Activated CD4-positive, alpha-beta memory T cell treated with anti-CD3 and anti-CD28 coated beads for 36 hours (primary cell): ENCODE measurements around the gene INHBB. TPM values are rescaled to one million over a fixed set of nuclear protein-coding genes. Genes with fewer than 3 reads are reported as not detected.

Experiments
- CTCF ChIA-PET: fragments of 350-600 bp; sonication (Branson Sonifier 250); formaldehyde crosslinking; loops from one replicate; lab custom pipeline; 2021; ENCODE audit warnings: antibody characterized with exemption, inconsistent platforms; lab: Charles Lee
- POLR2A ChIA-PET: fragments of 350-600 bp; sonication (Branson Sonifier 250); formaldehyde crosslinking; loops from one replicate; lab custom pipeline; 2021; ENCODE audit warnings: antibody characterized with exemption; lab: Charles Lee
- DNase-seq: peaks from one replicate; pipeline ENCODE4 v3.0.0-alpha.2; 2020
- H3K27ac Mint-ChIP-seq: one replicate; pipeline ENCODE4 v1.8.0; 2021; ENCODE audit warnings: mixed read lengths
- H3K27me3 Mint-ChIP-seq: one replicate; pipeline ENCODE4 v1.8.0; 2021; ENCODE audit warnings: mixed read lengths
- H3K36me3 Mint-ChIP-seq: one replicate; pipeline ENCODE4 v1.8.0; 2021; ENCODE audit warnings: mixed read lengths
- H3K4me1 Mint-ChIP-seq: one replicate; pipeline ENCODE4 v1.8.0; 2021; ENCODE audit warnings: low read depth, mixed read lengths
- H3K4me3 Mint-ChIP-seq: one replicate; pipeline ENCODE4 v1.8.0; 2021; ENCODE audit warnings: mild to moderate bottlenecking, mixed read lengths
- H3K9me3 Mint-ChIP-seq: one replicate; pipeline ENCODE4 v1.8.0; 2021; ENCODE audit warnings: mixed read lengths
- intact Hi-C: fragments of 100-400 bp; cut with micrococcal nuclease; formaldehyde crosslinking; loops from one replicate; pipeline ENCODE4 v1.15.1; 2023
- total RNA-seq, 2 experiments: library from RNA; stranded (reverse); gene quantifications; one replicate each; pipeline ENCODE4 v1.2.3, GENCODE V29; 2021

Gene INHBB
- total RNA-seq, 2 experiments from 2014 or later: not detected

DNA sequence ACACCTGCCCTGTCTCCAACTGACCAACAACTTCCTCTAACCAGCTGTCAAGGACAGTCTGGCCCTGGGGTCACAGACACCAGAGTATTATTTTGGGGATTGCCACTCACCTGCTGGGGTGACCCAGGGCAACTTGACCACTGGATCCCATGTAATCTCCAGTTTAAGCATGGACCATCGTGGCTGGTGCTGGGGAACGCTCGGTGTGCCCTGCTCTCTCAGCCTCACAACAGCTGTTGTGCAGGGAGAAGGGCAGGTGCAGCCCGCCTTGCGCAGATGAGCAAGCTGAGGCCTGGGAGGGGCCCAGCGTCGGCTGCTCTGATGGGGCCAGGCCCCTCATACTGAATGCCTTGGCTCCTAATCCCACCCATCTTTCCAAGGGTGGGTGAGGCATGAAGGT lies 21.0 kb upstream of the INHBB start:
- CTCF ChIA-PET: interaction anchor here (1.6 to 1.8 kb wide), 2 partner anchors 12 to 19 kb away, joined by 4 to 5 read pairs; no protein-coding TSS in a partner anchor
- POLR2A ChIA-PET: no interaction called here
- Mint-ChIP-seq H3K27ac (no peak overlapping the region), H3K36me3 (no peaks in the 10 kb centered on the region), H3K4me3 (no peak overlapping the region), H3K4me1 (no peaks in the 10 kb centered on the region), H3K9me3 (no peaks in the 10 kb centered on the region), H3K27me3 (peaks cover 2% of the 10 kb centered on the region)
- no peak for DNase-seq
- intact Hi-C loops: no loop called here

DNA sequence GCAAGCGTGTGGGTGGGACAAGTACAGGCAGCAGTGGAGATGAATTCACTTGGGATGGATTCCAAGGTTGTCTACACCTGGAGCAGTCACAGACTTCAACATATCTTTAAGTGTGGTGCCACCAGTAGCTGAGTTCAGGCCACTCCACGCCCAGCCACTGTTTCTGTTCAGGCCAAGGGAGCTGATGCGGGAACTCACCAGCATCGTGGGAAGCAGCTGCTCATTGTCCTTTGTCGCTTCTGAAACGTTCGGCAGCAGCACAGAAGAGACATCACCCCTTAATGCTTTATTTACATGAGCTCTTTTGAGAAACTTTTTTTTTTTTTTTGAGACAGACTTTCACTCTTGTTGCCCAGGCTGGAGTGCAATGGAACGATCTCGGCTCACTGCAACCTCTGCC lies 19.9 kb upstream of the INHBB start:
- Mint-ChIP-seq H3K4me1 (no peaks in the 10 kb centered on the region), H3K9me3 (no peaks in the 10 kb centered on the region), H3K4me3 (no peak overlapping the region), H3K36me3 (no peaks in the 10 kb centered on the region), H3K27me3 (peaks cover 2% of the 10 kb centered on the region), H3K27ac (no peak overlapping the region)
- no peak for DNase-seq
- CTCF ChIA-PET: interaction anchor here (1.6 kb wide), 1 partner anchor 17 kb away, joined by 4 read pairs; no protein-coding TSS in a partner anchor
- intact Hi-C loops: no loop called here
- POLR2A ChIA-PET: no interaction called here

DNA sequence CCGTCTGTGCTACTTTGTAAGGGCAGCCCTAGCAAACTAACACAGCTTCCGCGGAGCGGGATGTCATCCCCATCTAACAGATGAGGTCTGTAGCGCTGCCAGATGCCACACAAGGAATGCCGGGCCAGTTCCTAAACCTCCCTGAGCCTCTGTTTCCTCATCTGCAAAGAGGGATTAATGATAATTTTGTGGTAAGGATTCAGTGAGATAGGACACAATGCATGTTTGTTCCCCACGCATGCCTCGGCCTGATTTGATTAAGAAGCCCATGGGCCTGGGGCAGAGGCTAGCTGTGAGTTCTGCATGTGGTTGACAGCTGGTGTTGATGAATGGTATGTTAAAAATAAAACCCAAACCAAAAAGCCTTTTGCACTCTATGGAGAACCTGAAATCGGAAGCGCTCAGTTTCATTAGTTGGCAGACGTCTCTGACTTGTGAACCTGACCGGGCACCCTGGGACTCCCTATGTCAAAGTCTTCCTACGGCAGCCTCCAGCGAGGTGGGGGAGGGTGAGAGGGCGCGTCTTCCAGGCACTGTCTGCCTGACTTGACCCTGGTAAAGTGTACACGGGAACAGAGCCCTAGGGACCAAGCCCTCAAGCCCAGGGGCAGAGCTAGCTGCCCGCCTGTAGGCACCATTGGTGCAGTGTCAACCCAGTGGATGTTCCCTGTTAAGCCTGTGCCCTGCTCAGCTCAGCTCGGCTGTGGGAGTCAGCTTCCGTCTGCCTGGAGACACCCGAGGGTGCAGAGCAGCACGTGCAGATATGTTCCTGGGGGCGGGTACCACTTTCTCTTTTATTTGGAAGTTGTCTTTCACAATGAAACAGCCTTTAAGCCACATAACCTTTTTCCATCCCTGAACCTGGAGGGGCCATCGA lies 14.8 kb upstream of the INHBB start:
- no peak overlapping the region for H3K4me3 Mint-ChIP-seq
- no peaks in the 10 kb centered on the region for H3K36me3 Mint-ChIP-seq
- DNase-seq: no peak
- POLR2A ChIA-PET: no interaction called here
- H3K27me3 Mint-ChIP-seq: peaks cover 17% of the 10 kb centered on the region
- intact Hi-C loops: no loop called here
- no peaks in the 10 kb centered on the region for H3K4me1 Mint-ChIP-seq
- CTCF ChIA-PET: interaction anchor here (1.4 kb wide), 1 partner anchor 18 kb away, joined by 6 read pairs; no protein-coding TSS in a partner anchor
- peaks cover 3% of the 10 kb centered on the region for H3K9me3 Mint-ChIP-seq
- H3K27ac Mint-ChIP-seq: no peak overlapping the region

DNA sequence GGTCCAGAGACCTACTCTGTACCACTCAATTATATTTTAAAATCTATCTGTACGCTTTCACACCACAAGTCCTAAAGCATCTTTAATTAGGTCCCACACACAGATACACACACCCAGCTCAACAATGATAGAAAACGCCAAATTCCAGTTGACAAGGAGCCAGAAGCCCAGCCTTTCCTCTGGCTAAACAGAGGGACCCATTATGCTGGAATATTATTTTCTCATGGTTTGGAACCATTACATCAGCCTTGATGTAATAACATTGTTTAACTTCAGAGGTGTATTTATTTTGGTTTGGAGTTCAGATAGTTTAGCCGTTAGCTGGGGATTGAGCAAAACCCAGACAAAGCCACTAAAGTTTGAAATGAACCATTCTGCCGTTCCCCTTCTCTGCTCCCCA lies 14.0 kb upstream of the INHBB start:
- CTCF ChIA-PET: interaction anchor here (1.4 kb wide), 1 partner anchor 19 kb away, joined by 6 read pairs; no protein-coding TSS in a partner anchor
- intact Hi-C loops: no loop called here
- Mint-ChIP-seq H3K36me3 (no peaks in the 10 kb centered on the region), H3K27ac (no peak overlapping the region), H3K9me3 (peaks cover 3% of the 10 kb centered on the region), H3K27me3 (peaks cover 20% of the 10 kb centered on the region), H3K4me3 (no peak overlapping the region), H3K4me1 (no peaks in the 10 kb centered on the region)
- no peak for DNase-seq
- POLR2A ChIA-PET: no interaction called here

DNA sequence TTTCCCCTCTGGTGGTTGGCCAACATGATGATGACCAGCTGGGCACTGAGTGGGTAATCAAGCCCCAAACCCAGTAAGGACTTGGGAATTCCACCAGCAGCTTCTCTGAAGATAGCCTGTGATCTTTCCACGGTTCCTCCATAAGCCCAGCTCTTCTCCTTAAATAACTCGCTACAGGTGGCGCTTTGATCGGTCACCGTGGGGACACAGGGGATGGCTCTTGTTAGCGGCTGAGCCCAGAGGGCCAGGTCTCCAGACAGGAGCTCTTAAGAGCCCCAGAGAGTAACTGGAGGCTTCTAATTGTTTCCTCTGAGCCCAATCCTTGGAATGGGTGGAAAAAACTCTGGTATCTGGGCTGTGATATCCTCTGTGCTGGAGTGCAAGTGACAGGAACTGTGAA lies 13.6 kb upstream of the INHBB start:
- CTCF ChIA-PET: interaction anchor here (1.4 kb wide), 1 partner anchor 19 kb away, joined by 6 read pairs; no protein-coding TSS in a partner anchor
- DNase-seq: no peak
- peaks cover 3% of the 10 kb centered on the region for H3K9me3 Mint-ChIP-seq
- intact Hi-C loops: no loop called here
- POLR2A ChIA-PET: no interaction called here
- H3K36me3 Mint-ChIP-seq: no peaks in the 10 kb centered on the region
- H3K27ac Mint-ChIP-seq: no peak overlapping the region
- H3K27me3 Mint-ChIP-seq: peaks cover 20% of the 10 kb centered on the region
- H3K4me3 Mint-ChIP-seq: no peak overlapping the region
- H3K4me1 Mint-ChIP-seq: no peaks in the 10 kb centered on the region

DNA sequence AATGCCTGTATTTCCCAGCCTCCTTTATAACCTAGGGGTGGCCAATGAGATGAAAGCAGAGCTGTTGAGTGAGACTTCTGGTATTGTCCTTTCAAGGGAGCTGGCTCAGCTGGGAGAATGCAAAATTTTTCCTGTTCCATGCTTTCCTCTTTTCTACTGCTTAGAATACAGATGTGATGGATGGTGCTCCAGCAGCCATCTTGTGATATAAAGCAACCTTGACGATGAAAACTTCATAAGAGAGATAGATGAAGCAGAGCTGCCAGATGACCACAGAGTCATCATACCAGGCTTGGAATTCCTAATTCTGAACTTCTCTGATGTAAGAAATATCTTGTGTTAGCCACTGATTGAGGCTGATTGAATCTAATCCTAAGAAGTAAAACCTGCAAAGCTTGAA lies 11.9 kb upstream of the INHBB start:
- POLR2A ChIA-PET: no interaction called here

DNA sequence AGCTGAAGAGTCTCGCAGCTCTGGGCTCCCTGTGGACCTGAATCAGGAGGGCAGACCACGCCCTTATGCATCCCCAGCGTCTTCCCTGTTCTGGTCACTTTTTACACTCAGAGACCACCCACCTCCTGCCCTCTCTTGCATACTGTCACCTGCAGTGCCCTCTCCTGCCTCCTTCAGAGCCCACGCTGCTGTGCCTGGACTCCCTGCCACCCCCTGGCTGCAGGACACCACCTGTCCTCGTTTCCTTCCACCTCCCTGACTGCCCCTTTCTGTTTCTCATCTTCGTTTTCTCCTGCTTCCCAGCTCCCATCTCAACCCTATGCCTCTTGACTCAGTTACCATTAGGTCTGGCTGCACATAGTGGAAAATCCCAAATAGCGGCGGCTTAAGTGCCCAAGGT lies 9.2 kb upstream of the INHBB start:
- Mint-ChIP-seq H3K4me3 (no peak overlapping the region), H3K27ac (no peak overlapping the region), H3K36me3 (no peaks in the 10 kb centered on the region), H3K27me3 (peaks cover 27% of the 10 kb centered on the region), H3K9me3 (peaks cover 3% of the 10 kb centered on the region), H3K4me1 (no peaks in the 10 kb centered on the region)
- intact Hi-C loops: no loop called here
- DNase-seq: no peak
- POLR2A ChIA-PET: no interaction called here
- CTCF ChIA-PET: no interaction called here

More for the DNA sequence above, 11.9 kb upstream of the INHBB start:
- Mint-ChIP-seq H3K4me1 (no peaks in the 10 kb centered on the region), H3K4me3 (no peak overlapping the region), H3K27ac (no peak overlapping the region), H3K27me3 (peaks cover 19% of the 10 kb centered on the region), H3K36me3 (no peaks in the 10 kb centered on the region), H3K9me3 (peaks cover 3% of the 10 kb centered on the region)
- no peak for DNase-seq
- intact Hi-C loops: no loop called here
- CTCF ChIA-PET: interaction anchor here (2.2 kb wide), 1 partner anchor 9 kb away, joined by 12 read pairs; no protein-coding TSS in a partner anchor

DNA sequence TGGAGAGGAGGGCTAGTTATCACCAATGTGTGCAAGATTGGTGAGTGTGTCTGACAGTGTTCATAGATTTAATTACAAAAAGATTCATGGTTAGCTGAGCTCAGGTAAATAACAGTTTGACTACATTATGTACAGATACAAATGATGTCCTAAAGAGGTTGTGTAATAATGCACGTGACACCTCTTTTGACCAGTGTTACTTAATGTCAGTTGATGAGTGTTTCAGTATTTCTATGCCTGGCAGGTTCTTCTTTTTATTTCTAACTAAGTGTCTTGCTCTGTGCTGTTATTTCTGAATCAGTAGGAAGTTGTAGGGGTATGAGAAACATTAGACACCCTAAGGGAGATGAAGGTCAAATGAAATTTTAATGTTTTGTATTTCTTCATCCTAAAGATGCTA lies 7.9 kb upstream of the INHBB start:
- DNase-seq: no peak
- CTCF ChIA-PET: interaction anchor here (0.8 kb wide), 1 partner anchor 343 kb away, joined by 5 read pairs; no protein-coding TSS in a partner anchor
- H3K36me3 Mint-ChIP-seq: no peaks in the 10 kb centered on the region
- H3K4me3 Mint-ChIP-seq: no peak overlapping the region
- H3K9me3 Mint-ChIP-seq: peaks cover 3% of the 10 kb centered on the region
- intact Hi-C loops: no loop called here
- POLR2A ChIA-PET: no interaction called here
- H3K27ac Mint-ChIP-seq: no peak overlapping the region
- H3K4me1 Mint-ChIP-seq: peaks cover 3% of the 10 kb centered on the region
- H3K27me3 Mint-ChIP-seq: peaks cover 37% of the 10 kb centered on the region

DNA sequence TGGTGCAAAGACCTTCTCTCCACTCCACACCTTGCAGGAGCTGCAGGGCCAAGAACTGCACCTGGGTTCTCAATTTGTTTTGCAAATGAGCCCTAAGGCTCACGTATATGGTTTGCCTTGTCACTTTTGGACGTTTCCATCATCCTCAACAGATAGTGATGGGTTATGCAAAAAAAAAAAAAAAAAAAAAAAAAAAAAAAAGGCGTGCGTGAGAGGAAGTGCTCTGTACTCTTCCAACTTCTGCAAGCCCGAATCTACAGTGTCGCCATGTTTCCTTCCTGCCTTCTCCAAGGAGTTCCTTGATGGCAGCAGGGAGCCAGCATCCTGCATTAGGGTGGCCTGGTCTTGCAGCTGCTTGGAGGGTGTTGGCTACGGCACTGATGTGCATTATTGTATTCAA lies 4.0 kb upstream of the INHBB start:
- no peak for DNase-seq
- CTCF ChIA-PET: interaction anchor here (1.3 to 2.1 kb wide), 4 partner anchors 8 to 333 kb away, joined by 3 to 12 read pairs (median 9); no protein-coding TSS in a partner anchor
- no peaks in the 10 kb centered on the region for H3K9me3 Mint-ChIP-seq
- peaks cover 34% of the 10 kb centered on the region for H3K27me3 Mint-ChIP-seq
- intact Hi-C loops: loop anchor here (2.0 kb wide), 1 partner anchor 95 kb away; no protein-coding TSS in a partner anchor
- POLR2A ChIA-PET: no interaction called here
- H3K27ac Mint-ChIP-seq: no peak overlapping the region
- H3K4me1 Mint-ChIP-seq: peaks cover 13% of the 10 kb centered on the region
- H3K4me3 Mint-ChIP-seq: no peak overlapping the region
- H3K36me3 Mint-ChIP-seq: no peaks in the 10 kb centered on the region

DNA sequence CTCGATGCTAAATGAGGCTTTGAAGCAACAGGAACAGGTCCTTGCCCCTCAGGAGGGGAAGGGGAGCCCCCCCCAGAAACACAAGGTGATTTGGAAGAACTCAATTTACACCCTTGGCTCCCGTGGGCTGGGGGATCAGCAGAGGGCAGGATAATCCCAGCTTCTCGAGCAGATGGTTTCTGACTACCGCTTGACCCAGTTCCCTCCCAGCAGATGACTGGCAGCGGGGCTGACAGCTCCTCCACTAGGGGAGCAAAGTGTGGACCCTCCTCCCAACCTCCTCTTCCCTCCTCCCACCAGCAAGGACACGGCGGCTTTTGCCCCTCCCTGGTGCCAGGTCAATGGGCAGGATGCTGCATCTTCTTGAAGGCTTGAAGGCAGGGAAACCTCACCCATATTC lies 3.5 kb upstream of the INHBB start:
- Mint-ChIP-seq H3K9me3 (no peaks in the 10 kb centered on the region), H3K36me3 (no peaks in the 10 kb centered on the region), H3K4me1 (peaks cover 17% of the 10 kb centered on the region), H3K27ac (no peak overlapping the region), H3K4me3 (no peak overlapping the region), H3K27me3 (peaks cover 38% of the 10 kb centered on the region)
- ChIA-PET POLR2A (no interaction called here), CTCF (interaction anchor here (0.8 to 2.7 kb wide), 13 partner anchors 8 to 338 kb away, joined by 3 to 22 read pairs (median 4); no protein-coding TSS in a partner anchor)
- no peak for DNase-seq
- intact Hi-C loops: loop anchor here (2.0 kb wide), 1 partner anchor 94 kb away; no protein-coding TSS in a partner anchor

DNA sequence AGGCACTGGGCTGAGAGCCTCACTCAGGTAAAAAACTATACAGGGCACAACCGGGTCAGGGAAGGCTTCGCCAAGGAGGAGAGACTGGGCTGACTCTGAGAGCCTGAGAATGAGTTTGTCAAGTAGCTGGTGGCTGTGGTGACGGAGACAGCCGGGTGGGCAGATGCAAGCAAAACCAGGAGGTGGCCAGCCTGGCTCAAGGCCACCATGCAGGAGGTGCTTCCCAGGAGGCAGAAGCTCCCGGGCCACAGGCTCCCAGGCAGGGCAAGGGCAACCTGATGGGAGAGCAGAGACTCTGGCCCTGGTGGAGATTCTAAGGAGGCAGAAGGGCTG lies 2.9 kb upstream of the INHBB start:
- intact Hi-C loops: loop anchor here (1.0 to 2.0 kb wide), 3 partner anchors 94 to 337 kb away; no protein-coding TSS in a partner anchor
- H3K4me3 Mint-ChIP-seq: no peak overlapping the region
- H3K36me3 Mint-ChIP-seq: no peaks in the 10 kb centered on the region
- peaks cover 22% of the 10 kb centered on the region for H3K4me1 Mint-ChIP-seq
- DNase-seq: no peak
- no peaks in the 10 kb centered on the region for H3K9me3 Mint-ChIP-seq
- ChIA-PET POLR2A (no interaction called here), CTCF (interaction anchor here (0.6 to 2.7 kb wide), 21 partner anchors 9 to 339 kb away, joined by 3 to 22 read pairs (median 3); no protein-coding TSS in a partner anchor)
- no peak overlapping the region for H3K27ac Mint-ChIP-seq
- peaks cover 45% of the 10 kb centered on the region for H3K27me3 Mint-ChIP-seq

DNA sequence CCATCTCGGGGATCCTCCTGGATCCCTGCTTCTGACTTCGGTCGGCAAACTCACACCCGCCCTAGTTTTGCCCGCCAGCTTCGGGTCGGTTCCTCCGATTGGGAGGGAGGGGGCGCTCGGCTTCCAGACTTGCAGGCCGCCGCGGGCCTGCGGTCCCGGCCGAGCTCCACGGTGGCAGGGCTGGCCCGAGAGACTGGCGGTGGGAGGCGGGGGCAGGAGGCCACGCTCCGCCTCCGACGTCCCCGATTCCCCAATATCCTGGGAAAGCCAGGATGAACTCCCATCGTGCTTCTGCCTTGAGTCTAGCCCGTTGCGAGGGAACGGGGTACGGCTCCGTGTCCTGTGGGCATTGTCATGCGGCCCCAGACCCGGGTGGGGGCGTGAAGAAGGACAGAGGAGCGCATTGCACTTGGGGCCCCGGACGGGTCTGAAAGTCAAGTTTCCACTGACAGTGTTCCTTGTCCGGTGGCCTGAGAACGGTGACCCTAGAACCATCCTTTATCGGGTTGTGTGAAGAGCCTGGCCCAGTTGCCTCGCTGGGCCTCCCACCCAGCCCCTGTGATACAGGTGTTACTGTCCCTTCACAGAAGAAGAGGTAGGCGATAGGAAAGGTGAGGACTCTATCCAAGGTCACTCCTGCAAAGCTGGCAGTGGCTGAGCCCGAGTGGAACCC lies 2.4 kb upstream of the INHBB start:
- Mint-ChIP-seq H3K4me3 (peak overlapping the region; percentile 39), H3K27me3 (peaks cover 48% of the 10 kb centered on the region), H3K36me3 (no peaks in the 10 kb centered on the region), H3K9me3 (no peaks in the 10 kb centered on the region), H3K4me1 (peaks cover 22% of the 10 kb centered on the region), H3K27ac (no peak overlapping the region)
- ChIA-PET POLR2A (no interaction called here), CTCF (interaction anchor here (0.6 to 2.7 kb wide), 21 partner anchors 9 to 339 kb away, joined by 3 to 22 read pairs (median 3); no protein-coding TSS in a partner anchor)
- intact Hi-C loops: loop anchor here (1.0 to 2.0 kb wide), 3 partner anchors 93 to 337 kb away; no protein-coding TSS in a partner anchor
- peak; percentile 78 for DNase-seq
